IPS-15b (cell line): ENCODE data around the gene TRIM44.
"Not testable (repeated sequence)": the region's sequence is repeated elsewhere in the genome, so short reads cannot be mapped to it uniquely, and the experiment has no call there.

Experiments
- H3K27me3 ChIP-seq: one replicate; pipeline ENCODE4 v1.6.1; 2013; ENCODE audit warnings: low read length; ENCODE audit not compliant: control insufficient read depth, insufficient read depth
- H3K36me3 ChIP-seq: one replicate; pipeline ENCODE4 v1.6.1; 2013; ENCODE audit warnings: low read length; ENCODE audit not compliant: control insufficient read depth, insufficient read depth
- H3K4me1 ChIP-seq: one replicate; pipeline ENCODE4 v1.6.1; 2013; ENCODE audit warnings: mild to moderate bottlenecking, low read length; ENCODE audit not compliant: control insufficient read depth, insufficient read depth
- H3K4me3 ChIP-seq: one replicate; pipeline ENCODE4 v1.5.1; 2013; ENCODE audit warnings: low read depth, low read length
- H3K9ac ChIP-seq: one replicate; pipeline ENCODE4 v1.6.1; 2013; ENCODE audit warnings: low read depth, mild to moderate bottlenecking, low read length
- H3K9me3 ChIP-seq: one replicate; pipeline ENCODE4 v1.6.1; 2013; ENCODE audit warnings: mild to moderate bottlenecking, low read length; ENCODE audit not compliant: control insufficient read depth, insufficient read depth

The TRIM44 gene

DNA sequence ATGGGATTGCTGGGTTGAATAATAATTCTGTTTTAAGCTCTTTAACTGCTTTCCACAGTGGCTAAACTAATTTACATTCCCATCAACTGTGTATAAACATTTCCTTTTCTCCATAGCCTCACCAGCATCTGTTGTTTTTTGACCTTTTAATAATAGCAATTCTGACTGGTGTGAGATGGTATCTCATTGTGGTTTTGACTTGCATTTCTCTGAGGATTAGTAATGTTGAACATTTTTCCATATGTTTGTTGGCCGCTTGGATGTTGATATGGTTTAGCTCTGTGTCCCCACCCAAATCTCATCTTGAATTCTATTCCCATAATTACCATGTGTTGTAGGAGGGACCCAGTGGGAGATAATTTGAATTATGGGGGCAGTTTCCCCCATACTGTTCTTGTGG lies 107.8 kb downstream of the TRIM44 start:
- H3K9me3 ChIP-seq, H3K36me3 ChIP-seq, H3K27me3 ChIP-seq, H3K4me1 ChIP-seq, H3K9ac ChIP-seq, H3K4me3 ChIP-seq: not testable (repeated sequence)

GRCh38 chr11:35771722-35772121 lies 109.1 kb downstream of the TRIM44 start:
- no peaks in the 10 kb centered on the region for H3K4me1 ChIP-seq
- H3K36me3 ChIP-seq: no peaks in the 10 kb centered on the region
- H3K27me3 ChIP-seq: no peaks in the 10 kb centered on the region
- no peak overlapping the region for H3K9ac ChIP-seq
- H3K9me3 ChIP-seq: no peaks in the 10 kb centered on the region
- no peak overlapping the region for H3K4me3 ChIP-seq

- not testable (repeated sequence) for H3K27me3 ChIP-seq, H3K9me3 ChIP-seq, H3K9ac ChIP-seq, H3K36me3 ChIP-seq, H3K4me1 ChIP-seq, H3K4me3 ChIP-seq
Observed at GRCh38 chr11:35777241-35777640, 114.7 kb downstream of the TRIM44 start.

DNA sequence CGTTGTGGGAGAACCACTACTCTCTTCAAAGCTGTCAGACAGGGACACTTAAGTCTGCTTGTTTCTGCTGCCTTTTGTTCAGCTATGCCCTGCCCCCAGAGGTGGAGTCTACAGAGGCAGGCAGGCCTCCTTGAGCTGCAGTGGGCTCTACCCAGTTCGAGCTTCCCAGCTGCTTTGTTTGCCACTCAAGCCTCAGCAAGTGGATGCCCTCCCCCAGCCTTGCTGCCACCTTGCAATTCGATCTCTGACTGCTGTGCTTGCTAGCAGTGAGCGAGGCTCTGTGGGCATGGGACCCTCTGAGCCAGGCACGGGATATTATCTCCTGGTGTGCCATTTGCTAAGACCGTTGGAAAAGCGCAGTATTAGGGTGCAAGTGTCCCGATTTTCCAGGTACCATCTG lies 116.4 kb downstream of the TRIM44 start:
- not testable (repeated sequence) for H3K9ac ChIP-seq, H3K27me3 ChIP-seq, H3K4me1 ChIP-seq, H3K9me3 ChIP-seq, H3K36me3 ChIP-seq, H3K4me3 ChIP-seq

GRCh38 chr11:35779409-35779808 lies 116.8 kb downstream of the TRIM44 start:
- Histone ChIP-seq H3K9me3 (no peaks in the 10 kb centered on the region), H3K36me3 (no peaks in the 10 kb centered on the region), H3K4me1 (no peaks in the 10 kb centered on the region), H3K9ac (no peak overlapping the region), H3K4me3 (no peak overlapping the region), H3K27me3 (no peaks in the 10 kb centered on the region)

GRCh38 chr11:35780951-35781860 lies 118.6 kb downstream of the TRIM44 start:
- H3K9ac ChIP-seq: no peak overlapping the region
- no peaks in the 10 kb centered on the region for H3K9me3 ChIP-seq
- no peaks in the 10 kb centered on the region for H3K4me1 ChIP-seq
- H3K27me3 ChIP-seq: no peaks in the 10 kb centered on the region
- no peak overlapping the region for H3K4me3 ChIP-seq
- H3K36me3 ChIP-seq: no peaks in the 10 kb centered on the region

DNA sequence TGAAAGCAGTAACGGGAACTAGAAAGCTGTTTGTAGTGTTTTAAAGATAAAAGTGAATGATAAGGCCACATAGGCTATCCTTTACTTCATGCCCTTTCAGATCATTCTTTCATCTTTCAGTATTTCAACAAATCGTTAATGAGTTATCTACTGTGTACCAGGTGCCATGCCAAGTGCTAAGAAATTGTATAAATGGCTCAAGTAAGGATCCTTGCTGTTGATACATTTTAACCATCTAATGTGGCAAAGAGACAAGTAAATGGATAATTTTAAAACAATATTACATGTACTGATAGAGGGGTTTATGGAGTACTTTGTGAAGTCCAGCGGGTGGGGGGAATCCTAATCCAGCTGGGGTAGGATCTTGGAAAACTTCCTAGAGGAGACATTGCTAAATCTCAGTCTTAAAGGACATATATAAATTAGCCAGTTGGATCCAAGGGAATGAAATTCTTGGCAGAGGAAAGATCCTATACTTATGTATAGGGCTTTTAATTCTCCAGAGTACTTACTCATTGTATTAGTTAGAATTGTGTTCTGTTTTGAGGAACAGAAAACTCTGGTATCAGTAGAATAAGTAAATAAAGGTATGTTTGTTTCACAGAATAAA lies 119.4 kb downstream of the TRIM44 start:
- Histone ChIP-seq H3K9ac (no peak overlapping the region), H3K36me3 (no peaks in the 10 kb centered on the region), H3K9me3 (no peaks in the 10 kb centered on the region), H3K27me3 (no peaks in the 10 kb centered on the region), H3K4me1 (no peaks in the 10 kb centered on the region), H3K4me3 (no peak overlapping the region)

DNA sequence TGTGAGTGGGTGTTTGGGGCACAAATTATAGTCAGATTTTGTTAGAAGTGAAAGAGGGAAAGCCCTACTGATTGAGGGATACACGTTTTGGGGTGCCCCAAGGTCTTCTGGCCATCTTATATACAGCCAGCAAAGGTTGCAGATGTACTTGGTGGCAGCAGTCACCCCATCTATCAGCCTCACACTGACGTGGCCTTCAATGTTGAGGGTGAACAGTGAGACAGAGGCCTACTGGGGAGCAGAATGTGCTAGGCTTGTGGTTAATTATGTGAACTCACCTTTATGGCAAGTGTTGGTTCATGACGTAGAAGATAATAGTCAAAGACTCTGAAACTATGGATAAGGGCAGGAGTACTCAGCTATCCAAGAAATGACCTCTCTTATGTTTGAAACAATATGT lies 121.2 kb downstream of the TRIM44 start:
- H3K4me1 ChIP-seq: no peaks in the 10 kb centered on the region
- no peak overlapping the region for H3K4me3 ChIP-seq
- H3K36me3 ChIP-seq: no peaks in the 10 kb centered on the region
- H3K9me3 ChIP-seq: no peaks in the 10 kb centered on the region
- H3K9ac ChIP-seq: no peak overlapping the region
- no peaks in the 10 kb centered on the region for H3K27me3 ChIP-seq

- Histone ChIP-seq H3K9ac (no peak overlapping the region), H3K27me3 (no peaks in the 10 kb centered on the region), H3K4me3 (no peak overlapping the region)
Observed at GRCh38 chr11:35784699-35785098, 122.1 kb downstream of the TRIM44 start.

DNA sequence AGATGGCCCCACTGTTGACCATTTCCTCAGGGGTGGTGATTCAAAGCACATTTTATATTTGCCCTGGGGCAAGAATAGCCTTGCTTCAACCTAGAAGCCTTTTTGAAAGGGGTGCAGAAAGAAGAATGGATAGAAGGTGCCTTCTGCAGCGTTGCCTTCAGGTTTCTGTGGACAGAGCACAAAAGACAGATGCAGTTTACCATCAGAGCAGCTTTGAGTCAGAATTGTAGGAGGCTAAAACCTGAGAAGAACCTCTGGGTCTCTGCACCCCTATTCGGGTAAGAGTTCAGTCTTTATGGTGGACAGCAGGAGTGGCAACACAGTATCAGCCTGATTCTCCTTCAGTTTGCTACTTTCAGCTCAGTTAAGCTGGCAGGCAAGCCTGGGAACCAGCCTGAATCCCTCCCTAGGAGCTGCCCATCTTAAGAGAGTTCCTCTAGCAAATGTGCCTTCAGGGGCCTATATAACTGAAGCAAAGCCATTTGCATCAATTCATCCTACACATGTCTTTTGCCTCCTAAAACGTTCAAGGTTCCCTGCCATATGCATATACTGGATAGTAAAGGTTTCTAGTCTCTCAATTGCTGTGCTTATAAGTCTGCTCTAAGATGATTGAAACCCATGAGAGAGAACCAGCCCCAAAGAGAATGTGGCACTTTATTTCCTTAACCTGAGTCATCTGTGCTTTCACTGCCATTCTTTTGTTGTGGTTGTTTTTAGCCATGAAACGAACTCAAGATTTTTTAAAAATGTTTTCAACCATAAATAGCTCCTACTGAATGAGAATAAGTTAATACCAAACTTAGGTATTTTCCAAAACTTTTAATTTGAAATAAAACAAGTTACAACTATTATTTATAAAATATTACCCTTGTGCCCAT lies 123.0 kb downstream of the TRIM44 start:
- Histone ChIP-seq H3K9ac (no peak overlapping the region), H3K4me1 (no peaks in the 10 kb centered on the region), H3K36me3 (no peaks in the 10 kb centered on the region), H3K9me3 (no peaks in the 10 kb centered on the region), H3K27me3 (no peaks in the 10 kb centered on the region), H3K4me3 (no peak overlapping the region)

More at GRCh38 chr11:35784699-35785098, 122.1 kb downstream of the TRIM44 start:
- Histone ChIP-seq H3K36me3 (no peaks in the 10 kb centered on the region), H3K9me3 (no peaks in the 10 kb centered on the region), H3K4me1 (no peaks in the 10 kb centered on the region)

DNA sequence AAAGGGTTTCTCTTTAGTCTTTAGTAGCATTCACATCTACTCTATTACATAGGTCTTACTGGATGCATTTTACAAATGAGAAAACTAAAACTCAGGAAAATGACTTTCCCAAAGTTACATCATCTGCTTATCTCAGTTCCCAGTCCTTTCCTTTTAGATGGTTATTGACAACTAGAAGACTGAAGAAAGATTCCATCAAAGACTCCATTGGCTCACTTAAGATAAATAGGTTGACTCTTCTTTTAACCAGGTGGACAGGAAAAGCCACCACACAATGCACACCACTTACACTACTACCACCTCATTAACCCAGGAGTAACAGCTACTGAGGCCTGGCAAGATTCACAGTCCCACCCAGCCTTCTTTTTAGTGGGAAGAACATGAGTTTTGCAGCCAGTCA lies 123.6 kb downstream of the TRIM44 start:
- no peaks in the 10 kb centered on the region for H3K27me3 ChIP-seq
- H3K4me3 ChIP-seq: no peak overlapping the region
- no peaks in the 10 kb centered on the region for H3K9me3 ChIP-seq
- H3K4me1 ChIP-seq: no peaks in the 10 kb centered on the region
- no peaks in the 10 kb centered on the region for H3K36me3 ChIP-seq
- H3K9ac ChIP-seq: no peak overlapping the region
